Renal cortical epithelial cell (primary cell): ENCODE measurements around the gene PCP4L1. TPM values are rescaled to one million over a fixed set of nuclear protein-coding genes. Genes with fewer than 3 reads are reported as not detected.
"Not testable (repeated sequence)": the region's sequence is repeated elsewhere in the genome, so short reads cannot be mapped to it uniquely, and the experiment has no call there.

Source experiments
- DNase-seq: peaks from one replicate; pipeline ENCODE4 v3.0.0-alpha.2; 2011; ENCODE audit warnings: low read depth
- total RNA-seq: library from RNA; depleted of rRNA; stranded (reverse); fragments of >200 nt; gene quantifications from 2 replicates; pipeline ENCODE4 v1.2.3, GENCODE V29; 2014

Gene PCP4L1
- total RNA-seq, 1 donor from 2014 or later, result 0.30 TPM

DNA sequence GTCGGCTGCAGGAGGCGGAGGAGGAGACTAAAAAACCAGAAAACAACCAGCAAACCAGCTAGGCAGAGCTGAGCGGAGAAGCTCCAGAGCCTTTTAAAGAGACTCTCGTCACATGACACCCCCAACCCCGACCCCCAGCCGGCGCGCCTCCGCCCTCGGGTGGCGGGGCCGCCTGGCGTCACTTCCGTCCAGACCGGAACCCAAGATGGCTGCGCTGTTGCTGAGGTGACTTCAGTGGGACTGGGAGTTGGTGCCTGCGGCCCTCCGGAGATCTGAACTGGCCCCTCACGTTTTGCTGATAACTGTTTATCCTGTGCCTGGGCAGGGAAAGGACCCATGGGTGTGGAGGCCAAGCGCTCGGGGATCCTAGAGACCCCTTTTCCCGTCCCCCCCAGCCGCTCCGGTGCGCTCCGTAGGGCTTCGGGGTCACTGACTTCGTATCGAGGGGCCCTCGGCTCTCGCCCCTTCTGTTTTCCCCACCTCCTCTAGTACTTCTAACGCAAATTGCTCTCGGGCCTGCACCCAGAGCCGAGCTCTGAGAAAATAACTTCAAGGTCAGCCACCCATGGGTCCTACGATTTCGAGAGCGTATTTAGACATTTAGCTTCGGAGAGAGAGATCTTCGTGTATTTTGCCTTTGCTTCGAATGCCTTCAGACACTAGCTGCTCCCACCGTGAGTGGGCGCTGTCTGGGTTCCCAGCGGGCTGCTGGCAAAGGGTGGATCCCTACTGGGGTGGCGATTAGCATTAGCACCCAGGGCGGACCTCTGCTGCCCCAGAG lies 55.8 kb downstream of the PCP4L1 start, which contains the start of gene SDHC:
Gene SDHC, plus strand, starts transcription at position 181 of the 781 bp plus-strand sequence. Its CDS starts 25 bp downstream, at position 206.
- DNase-seq, result peak; percentile 76

DNA sequence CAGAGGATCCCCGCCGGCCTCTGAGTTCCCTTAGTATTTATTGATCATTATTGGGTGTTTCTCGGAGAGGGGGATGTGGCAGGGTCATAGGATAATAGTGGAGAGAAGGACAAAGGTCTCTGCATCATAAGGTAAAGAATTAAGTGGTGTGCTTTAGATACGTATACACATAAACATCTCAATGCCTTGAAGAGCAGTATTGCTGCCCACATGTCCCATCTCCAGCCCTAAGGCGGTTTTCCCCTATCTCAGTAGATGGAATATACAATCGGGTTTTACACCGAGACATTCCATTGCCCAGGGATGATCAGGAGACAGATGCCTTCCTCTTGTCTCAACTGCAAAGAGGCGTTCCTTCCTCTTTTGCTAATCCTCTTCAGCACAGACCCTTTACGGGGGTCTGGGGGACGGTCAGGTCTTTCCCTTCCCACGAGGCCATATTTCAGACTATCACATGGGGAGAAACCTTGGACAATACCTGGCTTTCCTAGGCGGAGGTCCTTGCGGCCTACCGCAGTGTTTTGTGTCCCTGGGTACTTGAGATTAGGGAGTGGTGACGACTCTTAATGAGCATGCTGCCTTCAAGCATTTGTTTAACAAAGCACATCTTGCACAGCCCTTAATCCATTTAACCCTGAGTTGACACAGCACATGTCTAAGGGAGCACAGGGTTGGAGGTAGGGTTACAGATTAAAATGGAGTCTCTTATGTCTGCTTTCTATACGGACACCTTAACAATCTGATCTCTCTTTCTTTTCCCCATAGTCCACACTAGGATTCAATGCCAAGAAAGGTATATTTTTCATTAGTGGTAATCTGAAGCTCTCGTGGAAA lies 57.5 kb downstream of the PCP4L1 start:
- not testable (repeated sequence) for DNase-seq

DNA sequence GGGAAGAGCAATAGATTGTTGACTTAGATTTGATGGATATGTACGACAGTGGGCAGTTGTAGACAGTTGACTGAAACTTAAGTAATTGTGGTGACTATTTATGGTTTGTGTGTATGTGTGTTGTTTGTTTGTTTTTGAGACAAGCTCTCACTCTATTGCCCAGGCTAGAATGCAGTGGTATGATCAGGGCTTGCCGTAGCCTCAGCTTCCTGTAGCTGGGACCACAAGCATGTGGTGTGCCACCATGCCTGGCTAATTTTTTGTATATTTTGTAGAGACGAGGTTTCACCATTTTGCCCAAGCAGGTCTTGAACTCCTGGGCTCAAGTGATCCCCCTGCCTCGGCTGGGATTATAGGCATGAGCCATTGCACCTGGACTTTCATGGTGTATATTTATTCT lies 65.5 kb downstream of the PCP4L1 start:
- no peak for DNase-seq

DNA sequence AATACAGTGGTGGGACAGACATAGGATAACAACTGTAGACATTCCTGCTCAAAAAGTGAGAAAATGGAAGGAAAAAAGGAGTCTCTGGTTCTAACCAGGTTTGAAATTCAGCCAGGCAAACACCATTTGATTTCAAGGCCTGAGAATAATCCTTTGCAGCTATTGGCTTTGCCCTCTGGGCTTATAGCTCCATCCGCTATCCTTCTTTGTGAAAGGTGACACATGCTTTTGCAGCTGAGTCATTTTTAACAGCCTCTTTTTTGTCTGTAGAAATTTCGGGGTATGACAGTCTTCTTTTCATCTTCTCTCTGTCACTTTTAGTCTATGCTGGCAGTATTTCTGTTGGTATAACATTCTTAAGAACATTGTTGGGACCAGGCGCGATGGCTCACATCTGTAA lies 71.8 kb downstream of the PCP4L1 start:
- no peak for DNase-seq

DNA sequence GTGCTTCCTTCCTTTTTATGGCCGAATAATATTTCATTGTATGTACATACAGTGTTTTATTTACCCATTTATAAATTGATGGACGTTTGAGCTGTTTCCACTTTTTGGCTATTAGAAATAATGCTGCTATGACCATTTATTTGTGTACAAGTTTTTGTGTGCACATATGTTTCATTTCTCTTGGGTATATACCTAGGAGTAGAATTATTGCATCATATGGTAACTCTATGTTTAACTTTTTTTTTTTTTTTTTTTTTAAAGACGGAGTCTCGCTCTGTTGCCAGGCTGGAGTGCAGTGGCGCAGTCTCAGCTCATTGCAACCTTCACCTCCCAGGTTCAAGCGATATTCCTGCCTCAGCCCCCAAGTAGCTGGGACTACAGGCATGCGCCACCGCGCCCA lies 74.6 kb downstream of the PCP4L1 start:
- DNase-seq, result no peak

Other genes with a start within 250 kb of the PCP4L1 start
- 145 and 248 TPM in 2 replicates for gene F11R, start 237.6 kb upstream of the PCP4L1 start, total RNA-seq
- 45.1 and 106 TPM in 2 replicates for gene TSTD1, start 219.8 kb upstream of the PCP4L1 start, total RNA-seq
- gene USF1, start 212.8 kb upstream of the PCP4L1 start, total RNA-seq, result 61.1 and 80.9 TPM in 2 replicates
- 0.17 TPM in 1 of 2 replicates, not detected in the other for gene ARHGAP30, start 188.9 kb upstream of the PCP4L1 start, total RNA-seq
- 0.75 and 25.0 TPM in 2 replicates for gene NECTIN4, start 169.2 kb upstream of the PCP4L1 start, total RNA-seq
- 10.8 and 11.5 TPM in 2 replicates for gene KLHDC9, start 160.4 kb upstream of the PCP4L1 start, total RNA-seq
- gene PFDN2, start 140.7 kb upstream of the PCP4L1 start, total RNA-seq, result 28.7 and 37.1 TPM in 2 replicates
- 25.7 and 26.8 TPM in 2 replicates for gene NIT1, start 140.6 kb upstream of the PCP4L1 start, total RNA-seq
- 18.2 and 34.8 TPM in 2 replicates for gene DEDD, start 126.1 kb upstream of the PCP4L1 start, total RNA-seq
- 83.5 and 142 TPM in 2 replicates for gene UFC1, start 104.8 kb upstream of the PCP4L1 start, total RNA-seq
- gene USP21, start 99.2 kb upstream of the PCP4L1 start, total RNA-seq, result 1.7 and 16.2 TPM in 2 replicates
- 24.9 and 36.8 TPM in 2 replicates for gene PPOX, start 92.3 kb upstream of the PCP4L1 start, total RNA-seq
- 16.8 and 25.5 TPM in 2 replicates for gene B4GALT3, start 81.2 kb upstream of the PCP4L1 start, total RNA-seq
- under 0.01 and 0.35 TPM in 2 replicates for gene ADAMTS4, start 59.7 kb upstream of the PCP4L1 start, total RNA-seq
- gene NDUFS2, start 56.4 kb upstream of the PCP4L1 start, total RNA-seq, result 175 and 194 TPM in 2 replicates
- not detected in 2 replicates for gene FCER1G, start 43.5 kb upstream of the PCP4L1 start, total RNA-seq
- gene APOA2, start 35.1 kb upstream of the PCP4L1 start, total RNA-seq, result not detected in 2 replicates
- 16.5 and 17.4 TPM in 2 replicates for gene TOMM40L, start 32.7 kb upstream of the PCP4L1 start, total RNA-seq
- not detected in 2 replicates for gene NR1I3, start 20.5 kb upstream of the PCP4L1 start, total RNA-seq
- 0.45 and 1.4 TPM in 2 replicates for gene MPZ, start 51.2 kb downstream of the PCP4L1 start, total RNA-seq
- gene SDHC, start 55.6 kb downstream of the PCP4L1 start, total RNA-seq, result 45.8 and 103 TPM in 2 replicates
- gene CFAP126, start 109.1 kb downstream of the PCP4L1 start, total RNA-seq, result not detected in 2 replicates
- 0.15 TPM in 1 of 2 replicates, not detected in the other for gene FCGR2A, start 246.7 kb downstream of the PCP4L1 start, total RNA-seq